CD4-positive, CD25-positive, alpha-beta regulatory T cell (primary cell): ENCODE measurements around the gene CRY2. TPM values are rescaled to one million over a fixed set of nuclear protein-coding genes. Genes with fewer than 3 reads are reported as not detected.

ENCODE experiments used
- ATAC-seq, 2 donors: fragments of 150-1000 bp; cut with Tn5 transposase; one replicate each; pipeline ENCODE4 v1.10.0; 2021; ENCODE audit warnings: low read depth in 2 of 2, moderate number of reproducible peaks in 2 of 2, moderate library complexity in 1 of 2
- DNase-seq, 3 donors: peaks; one replicate each; pipeline versions ENCODE4 v3.0.0 to v3.0.0-alpha.2; 2012 to 2022; ENCODE audit warnings: mixed read lengths in 1 of 3
- H3K27ac ChIP-seq: one replicate; pipeline ENCODE4 v1.7.0; 2013; ENCODE audit warnings: mild to moderate bottlenecking, low read length; ENCODE audit not compliant: insufficient read depth, poor library complexity, severe bottlenecking
- H3K27me3 ChIP-seq: one replicate; pipeline ENCODE4 v1.7.0; 2013; ENCODE audit warnings: low read length; ENCODE audit not compliant: control insufficient read depth, insufficient read depth
- H3K36me3 ChIP-seq: one replicate; pipeline ENCODE4 v1.7.0; 2013; ENCODE audit warnings: mild to moderate bottlenecking, low read length, moderate library complexity; ENCODE audit not compliant: control insufficient read depth, insufficient read depth
- H3K4me1 ChIP-seq: 2 replicates; pipeline ENCODE4 v1.7.0; 2013; ENCODE audit warnings: mild to moderate bottlenecking, low read length; ENCODE audit not compliant: insufficient read depth, control insufficient read depth, poor library complexity, severe bottlenecking
- H3K4me3 ChIP-seq: one replicate; pipeline ENCODE4 v1.7.0; 2013; ENCODE audit warnings: low read depth, mild to moderate bottlenecking, low read length, moderate library complexity
- H3K9me3 ChIP-seq, 2 experiments: 1 replicate in 1 of 2; 2 replicates in 1 of 2; pipeline ENCODE4 v1.7.0; 2013; ENCODE audit warnings: low read length in 2 of 2, mild to moderate bottlenecking in 1 of 2, moderate library complexity in 1 of 2; ENCODE audit not compliant: control insufficient read depth in 2 of 2
- H3K27ac Mint-ChIP-seq, 3 donors: one replicate each; pipeline ENCODE4 v1.8.0; 2020 to 2022; ENCODE audit warnings: mild to moderate bottlenecking in 3 of 3, mixed read lengths in 3 of 3, moderate library complexity in 2 of 3
- H3K27me3 Mint-ChIP-seq: one replicate; pipeline ENCODE4 v1.8.0; 2022; ENCODE audit warnings: mild to moderate bottlenecking, mixed read lengths
- H3K36me3 Mint-ChIP-seq: one replicate; pipeline ENCODE4 v1.8.0; 2020; ENCODE audit warnings: mixed read lengths
- H3K4me1 Mint-ChIP-seq, 4 donors: one replicate each; pipeline ENCODE4 v1.8.0; 2020 to 2022; ENCODE audit warnings: mixed read lengths in 4 of 4, mild to moderate bottlenecking in 1 of 4
- H3K4me3 Mint-ChIP-seq, 4 donors: one replicate each; pipeline ENCODE4 v1.8.0; 2020 to 2022; ENCODE audit warnings: mild to moderate bottlenecking in 4 of 4, mixed read lengths in 4 of 4, moderate library complexity in 3 of 4
- H3K9me3 Mint-ChIP-seq, 7 donors: one replicate each; pipeline ENCODE4 v1.8.0; 2020 to 2022; ENCODE audit warnings: mixed read lengths in 7 of 7, mild to moderate bottlenecking in 3 of 7, moderate library complexity in 2 of 7
- polyA plus RNA-seq, 4 donors: library from polyadenylated mRNA; unstranded; fragments of 300-500 nt; fragmentation: Illumina TruSeq; gene quantifications; one replicate each; pipeline ENCODE4 v1.2.3, GENCODE V29; 2021
- total RNA-seq: library from RNA; stranded (reverse); gene quantifications from one replicate; pipeline ENCODE4 v1.2.3, GENCODE V29; 2022

CRY2 gene
- total and polyA plus RNA-seq, 5 donors from 2014 or later: 23.4 to 183 (median 27.8) TPM

- peak overlapping the region; percentile 50 to 99 (median 98) for H3K27ac Mint-ChIP-seq
- H3K9me3 Mint-ChIP-seq: no peaks in the 10 kb centered on the region
- Histone ChIP-seq H3K27ac (peak overlapping the region; percentile 92), H3K27me3 (peaks cover 2% of the 10 kb centered on the region), H3K9me3 (no peaks in the 10 kb centered on the region), H3K36me3 (peaks cover 5% of the 10 kb centered on the region), H3K4me3 (peak overlapping the region; percentile 87), H3K4me1 (peaks cover 37% of the 10 kb centered on the region)
- peaks cover 32% of the 10 kb centered on the region for H3K27me3 Mint-ChIP-seq
- no peak for ATAC-seq
- no peak for DNase-seq
- peaks cover 7% of the 10 kb centered on the region for H3K36me3 Mint-ChIP-seq
- H3K4me3 Mint-ChIP-seq: peak overlapping the region; percentile 86 to 96 (median 92)
- H3K4me1 Mint-ChIP-seq: peaks cover 19 to 60% (median 41%) of the 10 kb centered on the region in 4 donors
These were observed 1.1 kb upstream of the CRY2 start for GRCh38 chr11:45846174-45846675.

GRCh38 chr11:45847911-45848316 is 639 bp downstream of the CRY2 start:
- H3K4me1 ChIP-seq: peaks cover 46% of the 10 kb centered on the region
- H3K4me1 Mint-ChIP-seq: peaks cover 18 to 68% (median 48%) of the 10 kb centered on the region in 4 donors
- DNase-seq: peak; percentile 20 to 86 (median 53)

DNA sequence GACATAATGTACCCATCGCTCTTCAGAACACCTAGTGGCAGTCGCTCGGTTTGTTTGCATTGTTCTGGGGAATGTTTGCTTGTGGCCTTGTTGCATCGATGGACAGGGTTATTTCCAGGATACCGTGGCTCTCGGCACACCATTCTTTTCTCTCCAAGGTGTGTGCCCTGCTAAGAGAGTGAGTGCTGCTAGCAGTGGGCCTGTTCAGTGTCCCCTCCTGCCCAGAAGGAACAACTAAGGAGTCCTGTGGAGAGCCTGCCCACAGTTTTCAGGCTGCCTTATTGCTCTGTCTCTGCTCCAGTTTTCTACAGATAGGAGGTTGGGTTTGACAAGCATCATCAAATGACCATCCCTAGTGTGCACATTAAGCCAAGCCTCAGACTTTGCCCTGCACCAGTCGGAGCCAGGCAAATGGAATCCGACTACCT is 1.4 kb downstream of the CRY2 start:
- H3K4me1 ChIP-seq: peaks cover 39% of the 10 kb centered on the region
- no peaks in the 10 kb centered on the region for H3K9me3 ChIP-seq
- no peaks in the 10 kb centered on the region for H3K9me3 Mint-ChIP-seq
- H3K4me3 Mint-ChIP-seq: peak overlapping the region; percentile 73 to 92 (median 88)
- no peak overlapping the region for H3K27ac ChIP-seq
- peak overlapping the region in 2 of 3 donors; percentile 17 to 34 for H3K27ac Mint-ChIP-seq
- peaks cover 5% of the 10 kb centered on the region for H3K36me3 ChIP-seq
- H3K36me3 Mint-ChIP-seq: peaks cover 7% of the 10 kb centered on the region
- peaks cover 2% of the 10 kb centered on the region for H3K27me3 ChIP-seq
- H3K27me3 Mint-ChIP-seq: peaks cover 19% of the 10 kb centered on the region
- DNase-seq (no peak), ATAC-seq (no peak)
- peaks cover 13 to 63% (median 43%) of the 10 kb centered on the region in 4 donors for H3K4me1 Mint-ChIP-seq
- H3K4me3 ChIP-seq: peak overlapping the region; percentile 79

More at GRCh38 chr11:45847911-45848316, 639 bp downstream of the CRY2 start:
- no peaks in the 10 kb centered on the region for H3K9me3 ChIP-seq
- peaks cover 27% of the 10 kb centered on the region for H3K27me3 Mint-ChIP-seq
- peaks cover 7% of the 10 kb centered on the region for H3K36me3 Mint-ChIP-seq
- peak overlapping the region; percentile 92 for H3K27ac ChIP-seq
- H3K9me3 Mint-ChIP-seq: no peaks in the 10 kb centered on the region
- H3K4me3 ChIP-seq: peak overlapping the region; percentile 79
- H3K27ac Mint-ChIP-seq: peak overlapping the region in 2 of 3 donors; percentile 34 to 99
- H3K4me3 Mint-ChIP-seq: peak overlapping the region; percentile 86 to 96 (median 92)
- peak; percentile 3 to 10 for ATAC-seq
- peaks cover 5% of the 10 kb centered on the region for H3K36me3 ChIP-seq
- H3K27me3 ChIP-seq: peaks cover 2% of the 10 kb centered on the region

- Mint-ChIP-seq H3K27ac (no peak overlapping the region), H3K4me3 (peak overlapping the region in 3 of 4 donors; percentile 77 to 92 (median 80)), H3K9me3 (no peaks in the 10 kb centered on the region), H3K4me1 (peaks cover 13 to 66% (median 45%) of the 10 kb centered on the region in 4 donors), H3K36me3 (peaks cover 9% of the 10 kb centered on the region), H3K27me3 (peaks cover 12% of the 10 kb centered on the region)
- H3K27me3 ChIP-seq: peaks cover 2% of the 10 kb centered on the region
- H3K27ac ChIP-seq: no peak overlapping the region
- ATAC-seq (no peak), DNase-seq (no peak)
- H3K4me3 ChIP-seq: no peak overlapping the region
- no peaks in the 10 kb centered on the region for H3K9me3 ChIP-seq
- peaks cover 39% of the 10 kb centered on the region for H3K4me1 ChIP-seq
- peaks cover 11% of the 10 kb centered on the region for H3K36me3 ChIP-seq
These were observed 3.2 kb downstream of the CRY2 start for GRCh38 chr11:45850446-45850845.

GRCh38 chr11:45851228-45851627 is 4.0 kb downstream of the CRY2 start:
- Histone ChIP-seq H3K36me3 (peaks cover 19% of the 10 kb centered on the region), H3K4me1 (peaks cover 37% of the 10 kb centered on the region), H3K27me3 (no peaks in the 10 kb centered on the region), H3K4me3 (no peak overlapping the region), H3K9me3 (no peaks in the 10 kb centered on the region), H3K27ac (no peak overlapping the region)
- Mint-ChIP-seq H3K4me1 (peaks cover 13 to 62% (median 40%) of the 10 kb centered on the region in 4 donors), H3K27me3 (peaks cover 8% of the 10 kb centered on the region), H3K4me3 (peak overlapping the region in 3 of 4 donors; percentile 16 to 92 (median 74)), H3K9me3 (no peaks in the 10 kb centered on the region), H3K36me3 (peaks cover 13% of the 10 kb centered on the region), H3K27ac (no peak overlapping the region)
- no peak for ATAC-seq
- no peak for DNase-seq

- Histone ChIP-seq H3K4me1 (peaks cover 28% of the 10 kb centered on the region), H3K4me3 (no peak overlapping the region), H3K27me3 (no peaks in the 10 kb centered on the region), H3K27ac (no peak overlapping the region), H3K36me3 (peaks cover 26% of the 10 kb centered on the region), H3K9me3 (no peaks in the 10 kb centered on the region)
- H3K27me3 Mint-ChIP-seq: peaks cover under 1% of the 10 kb centered on the region
- H3K9me3 Mint-ChIP-seq: no peaks in the 10 kb centered on the region
- peaks cover 18% of the 10 kb centered on the region for H3K36me3 Mint-ChIP-seq
- no peak overlapping the region for H3K27ac Mint-ChIP-seq
- no peak for DNase-seq
- H3K4me3 Mint-ChIP-seq: peak overlapping the region in 2 of 4 donors; percentile 47 to 60
- ATAC-seq: no peak
- H3K4me1 Mint-ChIP-seq: peaks cover 7 to 56% (median 35%) of the 10 kb centered on the region in 4 donors
These were observed 4.9 kb downstream of the CRY2 start for GRCh38 chr11:45852018-45852711.

- Histone ChIP-seq H3K9me3 (no peaks in the 10 kb centered on the region), H3K4me1 (peaks cover 27% of the 10 kb centered on the region), H3K4me3 (no peak overlapping the region), H3K36me3 (peaks cover 31% of the 10 kb centered on the region), H3K27ac (no peak overlapping the region), H3K27me3 (no peaks in the 10 kb centered on the region)
- no peaks in the 10 kb centered on the region for H3K9me3 Mint-ChIP-seq
- peaks cover 7 to 56% (median 36%) of the 10 kb centered on the region in 4 donors for H3K4me1 Mint-ChIP-seq
- ATAC-seq (no peak), DNase-seq (no peak)
- peak overlapping the region in 2 of 4 donors; percentile 30 to 38 for H3K4me3 Mint-ChIP-seq
- no peak overlapping the region for H3K27ac Mint-ChIP-seq
- no peaks in the 10 kb centered on the region for H3K27me3 Mint-ChIP-seq
- H3K36me3 Mint-ChIP-seq: peaks cover 23% of the 10 kb centered on the region
These were observed 5.4 kb downstream of the CRY2 start for GRCh38 chr11:45852712-45853101.
